Fibroblast of the aortic adventitia (primary cell): ENCODE data around the gene DNPEP. TPM values are rescaled to one million over a fixed set of nuclear protein-coding genes. Genes with fewer than 3 reads are reported as not detected.

ENCODE experiments used
- DNase-seq: peaks from one replicate; pipeline ENCODE4 v3.0.0-alpha.2; 2010; ENCODE audit warnings: low read depth
- H3K4me3 ChIP-seq: 2 replicates; pipeline ENCODE4 v1.5.1; 2011; ENCODE audit warnings: low read depth, mild to moderate bottlenecking, control low read depth, low read length, moderate library complexity
- total RNA-seq: library from RNA; depleted of rRNA; stranded (reverse); fragments of >200 nt; gene quantifications from 2 replicates; pipeline ENCODE4 v1.2.3, GENCODE V29; 2012; ENCODE audit warnings: low replicate concordance
- TF ChIP-seq, protein P1 (sequence below): IDR thresholded peaks from 2 replicates; pipeline ENCODE4 v1.5.1; 2011; ENCODE audit warnings: mild to moderate bottlenecking, low read length, control low read depth, inconsistent platforms; ENCODE audit not compliant: insufficient read depth

DNPEP gene
- total RNA-seq, 1 donor, result 55.0 TPM

DNA sequence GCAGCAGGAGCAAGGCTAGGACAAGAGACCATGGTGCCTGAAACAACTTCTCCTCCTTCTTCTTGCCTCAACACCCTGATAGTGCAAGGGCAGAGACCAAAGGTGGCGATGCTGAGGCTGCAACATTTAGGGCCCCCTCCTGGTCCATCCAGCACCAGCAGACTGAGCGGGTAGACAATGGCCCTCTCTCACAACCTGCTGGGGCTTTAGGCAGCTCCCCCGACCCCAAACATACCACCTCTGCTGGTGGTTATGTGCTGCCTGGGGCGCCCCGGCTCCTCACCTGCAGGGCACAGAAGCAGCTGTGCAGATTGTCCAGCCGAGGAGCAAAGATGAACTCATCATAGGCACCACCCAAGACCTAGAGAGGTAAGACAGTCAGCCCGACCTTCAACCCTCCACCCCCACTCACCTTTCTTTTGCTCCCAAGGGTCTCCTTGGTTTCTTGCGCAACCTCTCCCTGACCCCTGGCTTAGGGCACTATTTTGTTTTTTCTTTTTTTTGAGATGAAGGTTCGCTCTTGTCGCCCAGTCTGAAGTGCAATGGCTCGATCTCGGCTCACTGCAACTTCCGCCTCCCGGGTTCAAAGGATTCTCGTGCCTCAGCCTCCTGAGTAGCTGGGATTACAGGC lies 3.5 kb downstream of the DNPEP start:
- TF ChIP-seq, protein P1, sequence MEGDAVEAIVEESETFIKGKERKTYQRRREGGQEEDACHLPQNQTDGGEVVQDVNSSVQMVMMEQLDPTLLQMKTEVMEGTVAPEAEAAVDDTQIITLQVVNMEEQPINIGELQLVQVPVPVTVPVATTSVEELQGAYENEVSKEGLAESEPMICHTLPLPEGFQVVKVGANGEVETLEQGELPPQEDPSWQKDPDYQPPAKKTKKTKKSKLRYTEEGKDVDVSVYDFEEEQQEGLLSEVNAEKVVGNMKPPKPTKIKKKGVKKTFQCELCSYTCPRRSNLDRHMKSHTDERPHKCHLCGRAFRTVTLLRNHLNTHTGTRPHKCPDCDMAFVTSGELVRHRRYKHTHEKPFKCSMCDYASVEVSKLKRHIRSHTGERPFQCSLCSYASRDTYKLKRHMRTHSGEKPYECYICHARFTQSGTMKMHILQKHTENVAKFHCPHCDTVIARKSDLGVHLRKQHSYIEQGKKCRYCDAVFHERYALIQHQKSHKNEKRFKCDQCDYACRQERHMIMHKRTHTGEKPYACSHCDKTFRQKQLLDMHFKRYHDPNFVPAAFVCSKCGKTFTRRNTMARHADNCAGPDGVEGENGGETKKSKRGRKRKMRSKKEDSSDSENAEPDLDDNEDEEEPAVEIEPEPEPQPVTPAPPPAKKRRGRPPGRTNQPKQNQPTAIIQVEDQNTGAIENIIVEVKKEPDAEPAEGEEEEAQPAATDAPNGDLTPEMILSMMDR, result no peak
- DNase-seq, result no peak
- no peak overlapping the region for H3K4me3 ChIP-seq

DNA sequence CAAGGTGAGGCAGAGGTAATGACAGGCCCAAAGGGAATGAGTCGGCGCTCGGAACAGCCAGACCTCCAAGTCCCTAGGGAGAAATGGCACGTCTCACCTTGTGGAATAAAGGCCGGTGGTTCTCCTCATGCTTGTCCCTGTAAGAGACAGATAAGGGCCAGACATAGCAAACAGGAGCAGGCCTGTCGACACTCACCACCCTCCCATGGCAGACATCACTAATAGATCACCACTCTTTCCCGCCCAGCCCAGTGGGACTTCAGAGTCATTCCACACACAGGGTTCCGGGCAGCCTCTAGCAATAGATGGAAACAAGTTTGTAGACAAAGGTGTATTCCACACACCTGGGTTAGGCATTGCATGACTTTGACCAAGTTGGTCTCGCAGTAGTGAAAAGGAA lies 6.3 kb downstream of the DNPEP start:
- no peak overlapping the region for H3K4me3 ChIP-seq
- DNase-seq, result no peak
- TF ChIP-seq, protein P1, result no peak

DNA sequence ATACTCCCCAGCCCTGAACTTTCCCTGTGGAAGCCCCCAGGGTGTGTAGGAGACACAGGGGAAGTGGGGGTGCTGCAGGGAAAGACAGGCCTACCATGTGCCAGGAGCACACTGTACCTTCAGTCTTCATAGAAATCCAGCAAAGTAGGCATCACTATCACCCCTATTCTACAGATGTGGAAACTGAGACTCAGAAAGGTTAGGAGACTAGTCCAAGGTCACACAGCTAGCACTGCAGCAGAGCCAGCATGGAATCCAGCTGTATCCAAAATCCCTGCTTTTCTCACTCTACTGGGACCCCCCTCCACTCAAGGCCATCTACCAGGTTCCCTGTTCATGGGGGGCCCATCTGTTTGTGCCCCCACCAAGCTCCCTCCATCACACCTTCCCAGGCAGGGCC lies 6.8 kb downstream of the DNPEP start:
- no peak for DNase-seq
- TF ChIP-seq, protein P1, result no peak

DNA sequence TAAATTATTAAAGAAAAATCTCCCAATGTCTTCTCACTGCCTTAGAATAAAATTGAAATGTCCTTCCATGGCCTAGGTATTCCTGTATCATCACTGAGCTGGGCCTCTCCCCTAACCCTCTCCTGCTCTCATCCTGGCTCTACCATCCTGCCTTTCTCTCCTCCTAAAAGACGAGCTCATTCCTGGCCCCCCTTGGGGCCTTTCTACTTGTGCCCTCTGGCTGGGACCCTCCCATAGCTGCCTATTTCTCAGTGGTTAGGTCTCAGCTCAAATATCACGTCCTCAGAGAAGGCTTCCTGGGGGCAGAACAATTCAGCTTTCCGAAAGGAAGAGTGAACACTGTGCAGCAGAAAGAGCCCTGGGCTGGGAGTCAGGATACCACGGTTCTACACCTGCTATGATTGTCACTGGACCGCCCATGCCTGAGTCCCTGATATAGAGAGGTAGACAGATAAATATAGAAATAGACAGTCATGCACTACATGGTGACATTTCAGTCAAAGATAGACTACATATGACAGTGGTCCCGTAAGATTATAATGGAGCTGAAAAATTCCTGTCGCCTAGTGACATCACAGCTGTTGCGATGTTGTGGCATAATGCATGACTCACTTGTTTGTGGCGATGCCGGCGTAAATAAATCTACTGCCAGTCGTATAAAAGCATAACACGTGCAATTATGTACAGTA lies 9.4 kb downstream of the DNPEP start:
- no peak overlapping the region for H3K4me3 ChIP-seq
- TF ChIP-seq, protein P1, result no peak
- no peak for DNase-seq

More for the DNA sequence above, 6.8 kb downstream of the DNPEP start:
- H3K4me3 ChIP-seq, result no peak overlapping the region

DNA sequence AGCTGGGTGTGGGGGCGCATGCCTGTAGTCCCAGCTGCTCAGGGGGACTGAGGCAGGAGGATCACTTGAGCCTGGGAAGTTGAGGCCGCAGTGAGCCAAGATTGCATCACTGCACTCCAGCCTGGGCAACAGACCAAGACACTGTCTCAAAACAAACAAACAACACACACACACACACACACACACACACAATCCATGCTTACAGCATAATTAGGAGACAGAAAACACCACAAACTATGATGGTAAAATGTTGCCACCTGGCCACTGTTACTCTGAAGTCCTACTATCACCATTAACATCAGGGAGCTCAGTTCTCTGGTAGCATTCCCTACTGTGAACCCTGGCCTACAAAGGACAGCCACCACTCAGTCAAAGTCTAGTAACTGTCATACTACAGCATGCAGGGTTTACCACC lies 18.3 kb downstream of the DNPEP start:
- H3K4me3 ChIP-seq, result no peak overlapping the region
- DNase-seq, result peak; percentile 82
- TF ChIP-seq, protein P1, result no peak

DNA sequence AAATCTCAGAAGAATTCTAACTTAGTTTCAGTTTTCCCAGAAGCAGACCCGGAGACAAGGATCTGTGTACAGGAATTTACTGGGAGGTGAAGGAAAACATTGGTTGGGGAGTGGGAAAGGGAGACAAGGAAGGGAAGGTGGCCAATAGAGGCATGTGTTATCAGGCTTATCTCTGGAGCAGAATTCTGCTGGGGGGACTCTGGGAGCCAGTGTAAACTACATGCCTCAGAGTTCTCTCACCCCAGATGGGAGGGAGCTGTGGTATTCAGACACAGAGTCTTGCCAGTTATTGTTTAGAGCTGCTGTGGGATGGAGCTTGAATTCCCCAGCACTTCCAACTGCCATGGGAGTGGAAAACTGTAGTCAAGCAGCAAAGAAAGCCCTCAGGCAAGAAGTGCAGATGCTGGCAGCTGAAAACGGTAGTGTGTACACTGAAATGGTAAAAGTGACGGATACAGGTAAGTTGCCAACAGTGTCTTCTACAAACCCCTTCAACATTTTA lies 19.0 kb downstream of the DNPEP start:
- peak overlapping the region; percentile 54 for H3K4me3 ChIP-seq
- TF ChIP-seq, protein P1, result no peak
- peak; percentile 98 for DNase-seq
